GM19023 (cell line): ENCODE measurements around the gene TXNL4A.
A peak's percentile ranks its signal among the peaks of the same experiment; 100 is the strongest.
"Not testable (repeated sequence)": the region's sequence is repeated elsewhere in the genome, so short reads cannot be mapped to it uniquely, and the experiment has no call there.

Experiments used
- ATAC-seq: cut with Tn5 transposase; IDR thresholded peaks from one replicate; pipeline ENCODE4 v1.9.1; 2021; ENCODE audit warnings: mild to moderate bottlenecking, moderate library complexity; ENCODE audit not compliant: unreplicated experiment

TXNL4A gene, protein sequence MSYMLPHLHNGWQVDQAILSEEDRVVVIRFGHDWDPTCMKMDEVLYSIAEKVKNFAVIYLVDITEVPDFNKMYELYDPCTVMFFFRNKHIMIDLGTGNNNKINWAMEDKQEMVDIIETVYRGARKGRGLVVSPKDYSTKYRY

GRCh38 chr18:79988451-79989194, at the start of gene TXNL4A:
Gene TXNL4A, minus strand, starts transcription at chr18:79988563. Its CDS starts 171 bp downstream, at chr18:79988392.
- peak; percentile 96 for ATAC-seq

GRCh38 chr18:80037300-80037699, 48.9 kb upstream of the TXNL4A start:
- ATAC-seq, result no peak

- no peak for ATAC-seq
Measured at GRCh38 chr18:80035997-80036396, 47.6 kb upstream of the TXNL4A start.

GRCh38 chr18:80034852-80035406, 46.6 kb upstream of the TXNL4A start:
- no peak for ATAC-seq

- peak; percentile 74 for ATAC-seq
Measured at GRCh38 chr18:80034068-80034851, 45.9 kb upstream of the TXNL4A start, which contains the start of gene RBFA. Gene RBFA, plus strand, starts transcription at chr18:80034434. Its CDS starts 62 bp downstream, at chr18:80034496.

GRCh38 chr18:80033181-80034067, 45.1 kb upstream of the TXNL4A start:
- peak; percentile 58 for ATAC-seq

- ATAC-seq, result no peak
Measured at GRCh38 chr18:80029690-80030089, 41.3 kb upstream of the TXNL4A start.

- not testable (repeated sequence) for ATAC-seq
Measured at GRCh38 chr18:80027719-80028118, 39.4 kb upstream of the TXNL4A start.

DNA sequence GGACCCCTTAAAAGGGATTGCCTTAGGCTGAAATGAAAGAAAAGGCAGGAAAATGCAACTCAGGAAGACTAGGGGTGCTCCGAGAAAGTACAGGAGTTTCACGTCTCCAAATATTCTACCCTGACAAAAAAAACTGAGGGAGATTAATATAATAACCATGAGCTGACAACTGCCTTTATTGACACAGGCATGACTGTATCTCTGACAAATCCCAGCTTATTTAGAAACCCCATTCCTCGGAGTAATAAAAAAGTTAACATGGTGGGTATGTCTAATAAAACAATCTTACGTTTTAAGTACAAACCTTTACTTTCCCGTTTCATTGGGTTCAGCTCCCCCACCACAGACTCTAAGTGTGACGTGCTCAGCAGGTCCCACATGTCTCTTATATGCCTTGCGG, 38.0 kb upstream of the TXNL4A start:
- no peak for ATAC-seq

DNA sequence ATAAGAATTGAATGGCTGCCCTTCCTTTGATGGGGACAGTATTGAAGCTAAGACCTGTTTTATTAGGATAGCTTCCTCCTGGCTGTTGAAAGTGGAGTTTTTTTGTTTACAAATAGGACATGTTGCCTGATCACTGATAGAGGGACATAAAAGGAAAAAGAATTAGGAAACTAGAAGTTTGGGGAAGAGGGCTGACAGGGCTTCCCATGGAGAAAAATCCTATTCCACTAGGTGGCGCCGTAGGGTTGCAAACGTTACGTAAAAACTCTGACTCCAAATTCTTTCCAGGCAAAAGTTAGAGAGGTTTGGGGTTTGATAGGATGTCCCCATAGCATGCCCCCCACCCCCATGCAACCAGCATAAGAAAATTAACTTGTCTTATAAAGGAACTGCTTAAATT, 34.8 kb upstream of the TXNL4A start:
- ATAC-seq, result no peak

- ATAC-seq, result no peak
Measured at GRCh38 chr18:80022613-80023012, 34.2 kb upstream of the TXNL4A start.

DNA sequence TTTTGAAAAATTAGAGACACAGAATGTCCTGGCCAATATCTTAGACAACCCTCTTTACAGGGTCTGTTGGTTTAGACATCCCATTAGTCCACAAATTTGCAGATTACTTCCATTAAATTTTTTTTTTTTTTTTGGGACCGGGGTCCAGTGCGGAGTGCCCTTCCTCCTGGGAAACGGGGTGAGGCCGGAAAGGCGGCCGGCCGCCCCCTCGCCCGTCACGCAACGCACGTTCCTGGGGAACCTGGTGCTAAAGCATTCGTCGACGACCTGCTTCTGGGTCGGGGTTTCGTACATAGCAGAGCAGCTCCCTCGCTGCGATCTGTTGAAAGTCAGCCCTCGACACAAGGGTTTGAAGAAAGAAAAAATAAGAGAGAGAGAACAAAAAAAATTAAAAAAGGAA, 24.4 kb upstream of the TXNL4A start:
- ATAC-seq, result no peak

DNA sequence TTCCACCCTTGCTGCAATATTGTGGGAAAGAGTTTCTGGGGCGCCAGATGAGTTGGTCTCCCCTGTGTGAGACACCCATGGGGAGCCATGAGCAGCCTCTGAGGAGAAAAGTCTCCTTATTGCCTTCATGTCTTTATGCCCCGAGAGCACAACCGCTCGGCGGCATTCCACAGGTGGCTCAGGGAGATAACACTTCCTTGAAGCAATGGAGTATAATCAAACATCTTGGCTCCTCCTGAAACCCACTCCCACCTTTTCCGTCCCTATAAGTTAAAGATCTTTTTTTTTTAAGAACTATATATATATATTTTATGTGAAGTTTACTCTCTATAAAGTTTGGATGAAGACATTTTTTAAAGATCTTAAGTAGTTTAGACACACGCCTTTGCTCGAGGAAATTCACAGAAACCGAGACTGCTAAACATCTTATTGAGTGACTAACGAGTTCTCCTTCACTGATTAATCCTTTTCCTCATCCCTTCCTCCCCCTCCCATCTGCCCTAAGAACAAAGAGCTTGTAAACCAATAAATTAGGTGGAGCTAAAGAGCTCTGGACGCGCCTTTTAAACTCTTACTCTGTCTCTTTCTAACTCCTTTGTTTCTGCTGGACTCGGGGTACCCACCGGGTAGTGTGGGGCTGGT, 23.3 kb upstream of the TXNL4A start:
- ATAC-seq, result not testable (repeated sequence)

GRCh38 chr18:80010551-80010906, 22.2 kb upstream of the TXNL4A start:
- no peak for ATAC-seq

DNA sequence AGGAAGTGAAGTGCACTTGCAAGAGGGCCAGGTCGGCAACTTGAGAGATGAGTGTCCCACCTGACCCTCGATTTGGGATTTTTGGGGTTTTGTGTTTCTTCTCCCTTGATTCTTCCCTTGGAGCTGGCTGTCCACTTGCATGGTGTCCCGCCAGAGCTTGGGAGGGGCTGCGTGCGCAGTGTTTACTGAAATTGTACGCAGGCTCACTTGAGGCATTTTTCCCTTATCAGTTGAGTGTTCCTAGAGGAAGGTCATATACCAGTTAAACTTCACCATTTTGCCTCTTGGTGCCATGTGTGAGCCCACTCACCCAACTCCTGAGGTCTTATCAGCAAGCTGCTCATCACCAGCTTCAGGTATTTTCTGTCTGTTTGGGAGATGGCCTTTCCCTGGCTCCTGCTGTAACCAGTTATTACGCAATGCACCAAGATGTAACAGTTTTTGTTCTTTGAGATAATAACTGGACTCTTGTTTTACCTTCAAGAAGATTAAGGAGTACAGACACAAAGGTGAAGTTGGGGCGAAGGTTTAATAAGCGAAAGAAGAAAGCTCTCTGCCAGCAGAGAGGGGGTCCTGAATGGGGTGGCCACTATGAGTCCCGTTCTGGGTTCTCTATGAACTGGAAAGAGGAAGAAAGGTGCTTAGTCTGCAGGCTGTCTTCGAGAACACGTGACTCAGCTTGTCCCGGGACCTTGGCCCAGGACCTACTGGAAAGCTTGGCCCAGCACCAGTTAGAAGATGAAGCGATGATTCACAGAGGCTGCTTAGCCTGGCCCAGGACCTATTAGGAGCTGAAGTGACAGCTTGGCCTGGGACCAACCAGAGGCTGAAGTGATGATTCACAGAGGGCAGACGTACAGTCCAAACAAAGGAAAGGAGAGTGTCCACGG, 21.5 kb upstream of the TXNL4A start:
- no peak for ATAC-seq

DNA sequence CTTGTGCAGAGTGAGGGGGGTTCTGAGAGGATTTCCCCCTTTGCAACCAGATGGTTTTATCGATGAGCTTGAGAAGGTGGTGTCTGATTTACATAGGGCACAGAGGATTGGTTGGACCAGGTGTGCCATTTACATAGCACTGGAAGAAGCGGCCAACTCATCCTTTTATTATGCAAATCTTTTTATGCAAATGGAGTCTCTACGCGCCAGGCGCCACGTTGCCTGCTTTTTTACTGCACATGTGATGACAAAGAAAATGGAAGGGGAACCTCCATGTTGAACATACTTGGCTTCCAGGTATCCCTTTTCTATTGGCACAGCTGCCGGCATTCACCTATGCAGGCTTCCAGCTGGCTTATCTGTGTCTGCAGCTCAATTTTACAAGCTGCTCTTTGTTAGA, 18.4 kb upstream of the TXNL4A start:
- no peak for ATAC-seq

DNA sequence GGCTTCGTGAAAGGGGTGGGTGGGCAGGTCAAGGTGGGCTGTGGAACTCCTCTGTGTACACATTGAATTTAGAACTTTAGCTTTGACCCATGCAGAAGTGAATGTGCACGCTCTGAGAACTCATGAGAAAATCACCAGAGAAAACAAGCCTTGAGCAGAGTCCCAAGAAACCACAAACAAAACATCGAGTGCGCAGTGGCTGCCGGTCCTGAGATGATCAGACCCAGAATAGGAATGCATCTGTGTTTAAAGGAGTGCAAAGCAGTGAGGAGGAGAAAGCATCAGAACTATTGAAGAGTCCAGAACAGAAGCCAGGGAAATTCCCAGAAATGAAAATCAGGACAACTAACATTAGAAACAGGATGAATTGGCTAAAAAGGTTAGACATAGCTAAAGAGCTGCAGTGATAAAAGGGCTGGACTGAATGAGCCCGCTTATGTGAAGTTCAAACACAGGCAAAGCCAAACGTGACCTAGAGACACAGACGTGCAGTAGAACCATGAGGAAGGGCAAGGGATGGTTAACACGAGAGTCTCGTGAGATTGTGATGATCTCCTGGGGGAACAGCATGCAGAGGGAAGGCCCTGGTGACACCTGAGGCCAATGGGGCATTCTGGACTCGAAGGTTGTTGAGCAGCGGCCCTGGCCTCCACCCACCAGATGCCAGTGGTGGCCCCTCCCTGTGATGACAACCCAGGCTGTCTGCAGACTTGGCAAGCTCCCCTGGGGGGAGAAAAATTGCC, 16.4 kb upstream of the TXNL4A start:
- no peak for ATAC-seq

- no peak for ATAC-seq
Measured at GRCh38 chr18:80002468-80002867, 14.1 kb upstream of the TXNL4A start.
